A549 (cell line): ENCODE measurements around the gene CSNK1A1L. TPM values are rescaled to one million over a fixed set of nuclear protein-coding genes. Genes with fewer than 3 reads are reported as not detected.

Experiments used
- ATAC-seq, 2 experiments: fragments of 200-7000 bp in 1 of 2; fragments of >200 bp in 1 of 2; cut with Nextera tagmentation in 1 of 2; cut with Tn5 transposase in 1 of 2; 3 replicates each; pipeline versions ENCODE4 v1.8.0 to v1.9.1; 2018 to 2020; ENCODE audit warnings: mild to moderate bottlenecking in 1 of 2, moderate library complexity in 1 of 2
- CTCF ChIA-PET: fragments of 300-600 bp; sonication (Branson Sonifier 250); formaldehyde crosslinking; extraction: SDS; loops from one replicate; lab custom pipeline; 2021; ENCODE audit warnings: antibody characterized with exemption, inconsistent platforms; lab: Yijun Ruan, JAX
- POLR2A ChIA-PET: fragments of 350-600 bp; formaldehyde crosslinking; extraction: SDS; loops from one replicate; lab custom pipeline; 2021; ENCODE audit warnings: antibody characterized with exemption, inconsistent platforms; lab: Yijun Ruan, JAX
- DNase-seq, 2 experiments: peaks; one replicate each; pipeline versions ENCODE4 v3.0.0 to v3.0.0-alpha.2; 2011 to 2016; ENCODE audit warnings: low read depth in 1 of 2, low spot score in 1 of 2
- FAIRE-seq: peaks from 2 replicates; lab custom pipeline; 2011; peaks lifted over from hg19 to GRCh38; lab: Jason Lieb, UNC
- H3K27ac ChIP-seq, 2 experiments: fragments of >200 bp; sonication (Bioruptor Twin); formaldehyde crosslinking; 3 replicates each; pipeline ENCODE4 v1.5.1; 2016 to 2017
- H3K4me1 ChIP-seq: fragments of >200 bp; sonication (Bioruptor Twin); formaldehyde crosslinking; 3 replicates; pipeline ENCODE4 v1.6.1; 2016
- H3K4me2 ChIP-seq: fragments of >200 bp; sonication (Bioruptor Twin); formaldehyde crosslinking; 3 replicates; pipeline ENCODE4 v1.6.1; 2016
- H3K4me3 ChIP-seq: fragments of >200 bp; sonication (Bioruptor Twin); formaldehyde crosslinking; 3 replicates; pipeline ENCODE4 v1.5.1; 2016
- H3K9me3 ChIP-seq: fragments of >200 bp; sonication (Bioruptor Twin); formaldehyde crosslinking; 3 replicates; pipeline ENCODE4 v1.6.1; 2016
- CBX2 ChIP-seq: fragments of 200-600 bp; sonication (generic); IDR thresholded peaks from 2 replicates; pipeline ENCODE4 v1.6.1; 2016; ENCODE audit warnings: low read depth, mild to moderate bottlenecking, borderline replicate concordance
- CBX8 ChIP-seq: fragments of 200-600 bp; sonication (generic); IDR thresholded peaks from 2 replicates; pipeline ENCODE4 v1.6.1; 2016
- CHD2 ChIP-seq: fragments of 150-350 bp; IDR thresholded peaks from 2 replicates; pipeline ENCODE4 v1.6.1; 2014; ENCODE audit warnings: low read length; ENCODE audit not compliant: partially characterized antibody
- EHF ChIP-seq: fragments of 250-450 bp; sonication (Bioruptor Pico); IDR thresholded peaks from 2 replicates; pipeline ENCODE4 v1.5.0; 2020; ENCODE audit warnings: mild to moderate bottlenecking
- EP300 ChIP-seq, 2 experiments: fragments of >200 bp; sonication (Bioruptor Twin); formaldehyde crosslinking; IDR thresholded peaks; 2 replicates in 1 of 2; 3 replicates in 1 of 2; pipeline ENCODE4 v1.6.1; 2016 to 2017
- ESRRA ChIP-seq: fragments of 150-350 bp; IDR thresholded peaks from 2 replicates; pipeline ENCODE4 v1.6.1; 2014; ENCODE audit warnings: mild to moderate bottlenecking, low read length, borderline replicate concordance
- HDAC2 ChIP-seq: fragments of 200-600 bp; sonication (generic); IDR thresholded peaks from 2 replicates; pipeline ENCODE4 v1.6.1; 2016
- HEYL ChIP-seq: fragments of 250-450 bp; sonication (Bioruptor Pico); IDR thresholded peaks from 2 replicates; pipeline ENCODE4 v1.8.0; 2021; ENCODE audit warnings: mild to moderate bottlenecking, moderate library complexity
- HOXB13 ChIP-seq: fragments of 250-450 bp; sonication (Bioruptor Pico); IDR thresholded peaks from 2 replicates; pipeline ENCODE4 v1.5.0; 2020; ENCODE audit warnings: low read depth, mild to moderate bottlenecking, moderate library complexity
- JUN ChIP-seq, 2 experiments: fragments of >200 bp; sonication (Bioruptor Twin); formaldehyde crosslinking; IDR thresholded peaks; 2 replicates in 1 of 2; 3 replicates in 1 of 2; pipeline ENCODE4 v1.6.1; 2016 to 2017
- JUNB ChIP-seq: fragments of >200 bp; sonication (Bioruptor Twin); formaldehyde crosslinking; IDR thresholded peaks from 2 replicates; pipeline ENCODE4 v1.6.1; 2016
- MAZ ChIP-seq: fragments of 150-350 bp; IDR thresholded peaks from 2 replicates; pipeline ENCODE4 v1.6.1; 2014; ENCODE audit warnings: antibody characterized with exemption, low read depth, low read length, borderline replicate concordance
- MYC ChIP-seq: IDR thresholded peaks from 2 replicates; pipeline ENCODE4 v1.6.1; 2012; ENCODE audit warnings: mild to moderate bottlenecking, inconsistent platforms, low read length, improper control_type of control experiment, borderline replicate concordance
- RNF2 ChIP-seq: fragments of 200-600 bp; sonication (generic); IDR thresholded peaks from 2 replicates; pipeline ENCODE4 v1.6.1; 2016; ENCODE audit warnings: low read depth, mild to moderate bottlenecking, antibody characterized with exemption, moderate library complexity, borderline replicate concordance
- SMC3 ChIP-seq: fragments of >200 bp; sonication (Bioruptor Twin); formaldehyde crosslinking; IDR thresholded peaks from 3 replicates; pipeline ENCODE4 v1.6.1; 2018; ENCODE audit warnings: inconsistent platforms
- SREBF2 ChIP-seq: fragments of 450-650 bp; IDR thresholded peaks from 2 replicates; pipeline ENCODE4 v1.6.1; 2014; ENCODE audit warnings: mild to moderate bottlenecking, moderate library complexity
- TP53 ChIP-seq: fragments of 250-450 bp; sonication (Bioruptor Pico); IDR thresholded peaks from 2 replicates; pipeline ENCODE4 v1.5.0; 2021; ENCODE audit warnings: mild to moderate bottlenecking, moderate library complexity
- ZC3H11A ChIP-seq: fragments of 450-650 bp; IDR thresholded peaks from 2 replicates; pipeline ENCODE4 v1.6.1; 2014; ENCODE audit warnings: antibody characterized with exemption, mild to moderate bottlenecking
- ZNF302 ChIP-seq: fragments of 250-450 bp; sonication (Bioruptor Pico); IDR thresholded peaks from 2 replicates; pipeline ENCODE4 v1.9.0; 2021; ENCODE audit warnings: inconsistent platforms, mild to moderate bottlenecking, moderate library complexity
- ZSCAN20 ChIP-seq: fragments of 250-450 bp; sonication (Bioruptor Pico); IDR thresholded peaks from 2 replicates; pipeline ENCODE4 v1.8.0; 2022; ENCODE audit warnings: mild to moderate bottlenecking, moderate library complexity
- WGBS: methylation state at CpG from one replicate; pipeline ENCODE4 v1.1.6; 2017; ENCODE audit errors: missing lambda C conversion rate; 5-methylcytosine and 5-hydroxymethylcytosine counted together
- polyA plus RNA-seq, 4 experiments: library from polyadenylated mRNA; depleted of rRNA in 3 of 4; stranded (reverse); fragments of >200 nt; fragmentation: RNase III in 1 of 4; extraction: RNeasy Plus Mini Kit Qiagen cat#74134 plus additional on column Dnase treatment in 1 of 4; gene quantifications; 2 replicates in 3 of 4; 3 replicates in 1 of 4; pipeline ENCODE4 v1.2.3, GENCODE V29; 2011 to 2017
- TF ChIP-seq, protein P1 (sequence below): fragments of 250-450 bp; sonication (Bioruptor Pico); IDR thresholded peaks from 2 replicates; pipeline ENCODE4 v1.5.0; 2021; ENCODE audit warnings: mild to moderate bottlenecking, moderate library complexity, borderline replicate concordance
- TF ChIP-seq, protein P2 (sequence below): IDR thresholded peaks from 2 replicates; pipeline ENCODE4 v1.6.1; 2012
- TF ChIP-seq, protein P3 (sequence below): IDR thresholded peaks from 2 replicates; pipeline ENCODE4 v1.6.1; 2012
- TF ChIP-seq, protein P4 (sequence below): fragments of 450-650 bp; IDR thresholded peaks from 2 replicates; pipeline ENCODE4 v1.6.1; 2014; ENCODE audit warnings: antibody characterized with exemption
- TF ChIP-seq, protein P5 (sequence below): IDR thresholded peaks from 2 replicates; pipeline ENCODE4 v1.6.1; 2012; ENCODE audit warnings: low read depth, borderline replicate concordance
- TF ChIP-seq, protein P6 (sequence below): fragments of 150-350 bp; IDR thresholded peaks from 2 replicates; pipeline ENCODE4 v1.6.1; 2014; ENCODE audit warnings: low read depth, mild to moderate bottlenecking, low read length
- TF ChIP-seq, protein P7 (sequence below): fragments of >200 bp; sonication (Bioruptor Twin); formaldehyde crosslinking; IDR thresholded peaks from 2 replicates; pipeline ENCODE4 v1.6.1; 2016

CSNK1A1L gene
- polyA plus RNA-seq, 2 of the 4 experiments (the other 2 are of a cell fraction) = not detected

DNA sequence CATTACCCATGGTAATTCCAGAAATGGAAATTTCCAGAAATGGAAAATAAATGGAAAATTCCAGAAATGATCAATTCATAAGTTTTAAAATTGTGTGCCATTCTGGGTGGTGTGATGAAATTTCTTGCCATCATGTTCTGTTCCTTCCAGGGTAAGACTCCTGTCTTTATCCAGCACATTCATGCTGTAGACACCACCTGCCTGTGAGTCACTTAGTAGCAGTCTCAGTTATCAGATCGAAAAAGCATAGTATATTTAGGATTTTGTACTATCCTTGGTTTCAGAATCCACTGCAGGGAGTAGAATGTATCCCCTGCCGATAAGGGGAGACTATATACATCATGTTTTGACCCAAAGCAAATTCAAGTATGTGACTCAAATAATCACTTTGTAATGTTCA is 26.7 kb upstream of the CSNK1A1L start:
- Histone ChIP-seq H3K9me3 (no peaks in the 10 kb centered on the region), H3K4me3 (no peak overlapping the region)
- POLR2A ChIA-PET = no interaction called here
- TF ChIP-seq JUNB (no peak), CBX2 (no peak), CBX8 (no peak), ZSCAN20 (no peak), ZC3H11A (no peak), ZNF302 (CRISPR knock-in tag) (no peak), ESRRA (no peak), HEYL (CRISPR knock-in tag) (no peak)
- TF ChIP-seq, protein P1, sequence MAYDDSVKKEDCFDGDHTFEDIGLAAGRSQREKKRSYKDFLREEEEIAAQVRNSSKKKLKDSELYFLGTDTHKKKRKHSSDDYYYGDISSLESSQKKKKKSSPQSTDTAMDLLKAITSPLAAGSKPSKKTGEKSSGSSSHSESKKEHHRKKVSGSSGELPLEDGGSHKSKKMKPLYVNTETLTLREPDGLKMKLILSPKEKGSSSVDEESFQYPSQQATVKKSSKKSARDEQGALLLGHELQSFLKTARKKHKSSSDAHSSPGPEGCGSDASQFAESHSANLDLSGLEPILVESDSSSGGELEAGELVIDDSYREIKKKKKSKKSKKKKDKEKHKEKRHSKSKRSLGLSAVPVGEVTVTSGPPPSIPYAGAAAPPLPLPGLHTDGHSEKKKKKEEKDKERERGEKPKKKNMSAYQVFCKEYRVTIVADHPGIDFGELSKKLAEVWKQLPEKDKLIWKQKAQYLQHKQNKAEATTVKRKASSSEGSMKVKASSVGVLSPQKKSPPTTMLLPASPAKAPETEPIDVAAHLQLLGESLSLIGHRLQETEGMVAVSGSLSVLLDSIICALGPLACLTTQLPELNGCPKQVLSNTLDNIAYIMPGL (CRISPR knock-in tag) = no peak
- TF ChIP-seq, protein P2, sequence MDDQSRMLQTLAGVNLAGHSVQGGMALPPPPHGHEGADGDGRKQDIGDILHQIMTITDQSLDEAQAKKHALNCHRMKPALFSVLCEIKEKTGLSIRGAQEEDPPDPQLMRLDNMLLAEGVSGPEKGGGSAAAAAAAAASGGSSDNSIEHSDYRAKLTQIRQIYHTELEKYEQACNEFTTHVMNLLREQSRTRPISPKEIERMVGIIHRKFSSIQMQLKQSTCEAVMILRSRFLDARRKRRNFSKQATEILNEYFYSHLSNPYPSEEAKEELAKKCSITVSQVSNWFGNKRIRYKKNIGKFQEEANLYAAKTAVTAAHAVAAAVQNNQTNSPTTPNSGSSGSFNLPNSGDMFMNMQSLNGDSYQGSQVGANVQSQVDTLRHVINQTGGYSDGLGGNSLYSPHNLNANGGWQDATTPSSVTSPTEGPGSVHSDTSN = no peak
- TF ChIP-seq, protein P3, sequence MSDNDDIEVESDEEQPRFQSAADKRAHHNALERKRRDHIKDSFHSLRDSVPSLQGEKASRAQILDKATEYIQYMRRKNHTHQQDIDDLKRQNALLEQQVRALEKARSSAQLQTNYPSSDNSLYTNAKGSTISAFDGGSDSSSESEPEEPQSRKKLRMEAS = no peak
- TF ChIP-seq, protein P4, sequence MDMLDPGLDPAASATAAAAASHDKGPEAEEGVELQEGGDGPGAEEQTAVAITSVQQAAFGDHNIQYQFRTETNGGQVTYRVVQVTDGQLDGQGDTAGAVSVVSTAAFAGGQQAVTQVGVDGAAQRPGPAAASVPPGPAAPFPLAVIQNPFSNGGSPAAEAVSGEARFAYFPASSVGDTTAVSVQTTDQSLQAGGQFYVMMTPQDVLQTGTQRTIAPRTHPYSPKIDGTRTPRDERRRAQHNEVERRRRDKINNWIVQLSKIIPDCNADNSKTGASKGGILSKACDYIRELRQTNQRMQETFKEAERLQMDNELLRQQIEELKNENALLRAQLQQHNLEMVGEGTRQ = no peak
- TF ChIP-seq, all 56 proteins: peak for 0
- Histone ChIP-seq H3K4me2 (no peak overlapping the region), H3K27ac (no peak overlapping the region), H3K4me1 (no peaks in the 10 kb centered on the region)
- WGBS = 4% methylated on average over 2 of the region's 2 CpGs
- FAIRE-seq (no peak), DNase-seq (no peak), ATAC-seq (no peak)
- CTCF ChIA-PET = no interaction called here

DNA sequence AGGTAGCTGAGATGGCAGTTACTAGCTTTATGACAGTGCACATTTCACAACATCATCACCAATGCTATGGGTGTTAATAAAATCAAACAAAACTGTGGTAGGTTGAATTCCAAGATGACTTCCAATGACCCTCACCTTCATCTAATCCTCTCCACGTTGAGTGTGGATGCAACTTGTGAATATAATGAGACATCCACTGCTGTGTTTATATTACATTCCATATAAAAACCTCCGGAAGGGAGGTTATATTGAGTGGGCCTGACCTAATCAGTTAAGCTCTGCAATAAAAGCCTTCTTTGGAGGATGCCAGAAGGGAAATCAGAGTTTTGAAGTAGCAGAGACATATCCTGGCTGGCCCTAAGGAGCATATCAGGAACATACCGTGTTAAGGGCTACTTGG is 25.6 kb upstream of the CSNK1A1L start:
- CTCF ChIA-PET = no interaction called here
- no peak for TF ChIP-seq MAZ
- no peak for TF ChIP-seq HDAC2
- no peak for TF ChIP-seq SREBF2
- no peak for TF ChIP-seq JUN (IDR thresholded peaks at IDR 0.05)
- TF ChIP-seq, protein P5, sequence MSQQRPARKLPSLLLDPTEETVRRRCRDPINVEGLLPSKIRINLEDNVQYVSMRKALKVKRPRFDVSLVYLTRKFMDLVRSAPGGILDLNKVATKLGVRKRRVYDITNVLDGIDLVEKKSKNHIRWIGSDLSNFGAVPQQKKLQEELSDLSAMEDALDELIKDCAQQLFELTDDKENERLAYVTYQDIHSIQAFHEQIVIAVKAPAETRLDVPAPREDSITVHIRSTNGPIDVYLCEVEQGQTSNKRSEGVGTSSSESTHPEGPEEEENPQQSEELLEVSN = no peak
- TF ChIP-seq HOXB13 (CRISPR knock-in tag) = no peak
- TF ChIP-seq CHD2 = no peak
- TF ChIP-seq, protein P6, sequence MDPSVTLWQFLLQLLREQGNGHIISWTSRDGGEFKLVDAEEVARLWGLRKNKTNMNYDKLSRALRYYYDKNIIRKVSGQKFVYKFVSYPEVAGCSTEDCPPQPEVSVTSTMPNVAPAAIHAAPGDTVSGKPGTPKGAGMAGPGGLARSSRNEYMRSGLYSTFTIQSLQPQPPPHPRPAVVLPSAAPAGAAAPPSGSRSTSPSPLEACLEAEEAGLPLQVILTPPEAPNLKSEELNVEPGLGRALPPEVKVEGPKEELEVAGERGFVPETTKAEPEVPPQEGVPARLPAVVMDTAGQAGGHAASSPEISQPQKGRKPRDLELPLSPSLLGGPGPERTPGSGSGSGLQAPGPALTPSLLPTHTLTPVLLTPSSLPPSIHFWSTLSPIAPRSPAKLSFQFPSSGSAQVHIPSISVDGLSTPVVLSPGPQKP = no peak
- TF ChIP-seq TP53 (CRISPR knock-in tag) = no peak
- no peak for TF ChIP-seq EHF (CRISPR knock-in tag)
- no peak for TF ChIP-seq RNF2
- TF ChIP-seq, protein P1 (CRISPR knock-in tag) = no peak
- no peak for TF ChIP-seq MYC
- no peak for TF ChIP-seq ESRRA
- TF ChIP-seq, protein P7, sequence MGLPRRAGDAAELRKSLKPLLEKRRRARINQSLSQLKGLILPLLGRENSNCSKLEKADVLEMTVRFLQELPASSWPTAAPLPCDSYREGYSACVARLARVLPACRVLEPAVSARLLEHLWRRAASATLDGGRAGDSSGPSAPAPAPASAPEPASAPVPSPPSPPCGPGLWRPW = no peak
- TF ChIP-seq EP300 (IDR thresholded peaks at IDR 0.05) = no peak
- TF ChIP-seq SMC3 = no peak

More for the DNA sequence above, 25.6 kb upstream of the CSNK1A1L start:
- Histone ChIP-seq H3K4me2 (no peak overlapping the region), H3K27ac (no peak overlapping the region), H3K9me3 (no peaks in the 10 kb centered on the region), H3K4me3 (no peak overlapping the region), H3K4me1 (no peaks in the 10 kb centered on the region)
- no peak for DNase-seq
- no peak for ATAC-seq
- no peak for FAIRE-seq
- 5% methylated on average over 3 of the region's 3 CpGs for WGBS
- POLR2A ChIA-PET = no interaction called here
